CD4-positive, CD25-positive, alpha-beta regulatory T cell (primary cell): ENCODE results near the gene PRKD3. TPM values are rescaled to one million over a fixed set of nuclear protein-coding genes. Genes with fewer than 3 reads are reported as not detected.

Experiments
- ATAC-seq, 2 donors: fragments of 150-1000 bp; cut with Tn5 transposase; one replicate each; pipeline ENCODE4 v1.10.0; 2021; ENCODE audit warnings: low read depth in 2 of 2, moderate number of reproducible peaks in 2 of 2, moderate library complexity in 1 of 2
- DNase-seq, 3 donors: peaks; one replicate each; pipeline versions ENCODE4 v3.0.0 to v3.0.0-alpha.2; 2012 to 2022; ENCODE audit warnings: mixed read lengths in 1 of 3
- H3K27ac ChIP-seq: one replicate; pipeline ENCODE4 v1.7.0; 2013; ENCODE audit warnings: mild to moderate bottlenecking, low read length; ENCODE audit not compliant: insufficient read depth, poor library complexity, severe bottlenecking
- H3K27me3 ChIP-seq: one replicate; pipeline ENCODE4 v1.7.0; 2013; ENCODE audit warnings: low read length; ENCODE audit not compliant: control insufficient read depth, insufficient read depth
- H3K36me3 ChIP-seq: one replicate; pipeline ENCODE4 v1.7.0; 2013; ENCODE audit warnings: mild to moderate bottlenecking, low read length, moderate library complexity; ENCODE audit not compliant: control insufficient read depth, insufficient read depth
- H3K4me1 ChIP-seq: 2 replicates; pipeline ENCODE4 v1.7.0; 2013; ENCODE audit warnings: mild to moderate bottlenecking, low read length; ENCODE audit not compliant: insufficient read depth, control insufficient read depth, poor library complexity, severe bottlenecking
- H3K4me3 ChIP-seq: one replicate; pipeline ENCODE4 v1.7.0; 2013; ENCODE audit warnings: low read depth, mild to moderate bottlenecking, low read length, moderate library complexity
- H3K9me3 ChIP-seq, 2 experiments: 1 replicate in 1 of 2; 2 replicates in 1 of 2; pipeline ENCODE4 v1.7.0; 2013; ENCODE audit warnings: low read length in 2 of 2, mild to moderate bottlenecking in 1 of 2, moderate library complexity in 1 of 2; ENCODE audit not compliant: control insufficient read depth in 2 of 2
- H3K27ac Mint-ChIP-seq, 3 donors: one replicate each; pipeline ENCODE4 v1.8.0; 2020 to 2022; ENCODE audit warnings: mild to moderate bottlenecking in 3 of 3, mixed read lengths in 3 of 3, moderate library complexity in 2 of 3
- H3K27me3 Mint-ChIP-seq: one replicate; pipeline ENCODE4 v1.8.0; 2022; ENCODE audit warnings: mild to moderate bottlenecking, mixed read lengths
- H3K36me3 Mint-ChIP-seq: one replicate; pipeline ENCODE4 v1.8.0; 2020; ENCODE audit warnings: mixed read lengths
- H3K4me1 Mint-ChIP-seq, 4 donors: one replicate each; pipeline ENCODE4 v1.8.0; 2020 to 2022; ENCODE audit warnings: mixed read lengths in 4 of 4, mild to moderate bottlenecking in 1 of 4
- H3K4me3 Mint-ChIP-seq, 4 donors: one replicate each; pipeline ENCODE4 v1.8.0; 2020 to 2022; ENCODE audit warnings: mild to moderate bottlenecking in 4 of 4, mixed read lengths in 4 of 4, moderate library complexity in 3 of 4
- H3K9me3 Mint-ChIP-seq, 7 donors: one replicate each; pipeline ENCODE4 v1.8.0; 2020 to 2022; ENCODE audit warnings: mixed read lengths in 7 of 7, mild to moderate bottlenecking in 3 of 7, moderate library complexity in 2 of 7
- polyA plus RNA-seq, 4 donors: library from polyadenylated mRNA; unstranded; fragments of 300-500 nt; fragmentation: Illumina TruSeq; gene quantifications; one replicate each; pipeline ENCODE4 v1.2.3, GENCODE V29; 2021
- total RNA-seq: library from RNA; stranded (reverse); gene quantifications from one replicate; pipeline ENCODE4 v1.2.3, GENCODE V29; 2022

PRKD3 gene
- 19.7 TPM for total RNA-seq
- polyA plus RNA-seq: 10 to 100 TPM in 2 of 4 donors, 1 to 10 TPM in 2; 5.3 to 16.9 (median 12.2) TPM

DNA sequence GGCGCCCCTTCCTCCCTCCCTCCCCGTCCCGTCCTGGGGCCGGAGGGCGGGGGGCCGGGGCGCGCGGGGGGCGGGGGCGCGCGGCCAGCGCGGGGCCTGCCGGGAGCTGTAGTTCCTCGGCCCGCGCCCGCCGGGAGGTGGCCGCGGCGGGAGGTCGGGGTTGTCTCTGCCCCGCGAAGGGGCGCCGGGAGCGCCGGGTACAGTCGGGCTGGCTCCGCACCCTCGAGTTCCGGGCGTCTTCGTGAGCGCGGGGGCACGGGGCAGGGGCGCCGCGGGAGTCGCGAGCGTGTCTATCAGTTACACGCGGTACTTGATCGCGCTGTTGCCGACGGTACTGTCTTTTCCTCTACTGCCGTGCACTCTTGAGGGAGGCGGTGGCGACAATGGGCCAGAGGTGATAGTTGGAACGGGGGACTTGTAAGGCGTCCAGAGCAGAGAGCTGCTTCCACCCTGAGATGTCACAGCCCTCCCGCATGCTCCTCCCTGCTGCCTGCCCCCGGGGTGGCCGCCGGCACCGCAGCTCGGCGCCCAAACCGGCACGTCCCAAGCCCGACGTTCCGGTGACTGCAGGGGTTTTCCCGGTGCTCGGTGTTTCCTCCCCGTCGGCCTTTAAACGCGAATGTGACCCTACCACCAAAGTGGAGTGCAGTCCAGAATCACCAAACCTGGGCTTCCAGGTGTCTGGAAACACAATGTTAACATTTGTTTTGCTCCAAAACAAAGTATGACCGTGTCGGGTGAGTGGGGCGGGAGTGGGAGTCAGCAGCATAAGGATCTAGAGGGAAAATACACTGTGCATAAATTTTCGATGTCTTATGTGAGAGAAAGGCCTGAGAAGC is at the start of gene PRKD3:
Gene PRKD3 (minus strand): TSS at position 48 of the 839 bp plus-strand sequence. CDS start 8,309 bp downstream, outside the sequence.
- peaks cover 0 to 2% (median 0%) of the 10 kb centered on the region in 7 donors for H3K9me3 Mint-ChIP-seq
- peaks cover 17 to 39% (median 20%) of the 10 kb centered on the region in 4 donors for H3K4me1 Mint-ChIP-seq
- Histone ChIP-seq H3K36me3 (no peaks in the 10 kb centered on the region), H3K4me3 (peak within 1 kb of the TSS; percentile 93), H3K4me1 (peaks cover 29% of the 10 kb centered on the region), H3K27ac (peak within 1 kb of the TSS; percentile 42), H3K27me3 (peaks cover 16% of the 10 kb centered on the region), H3K9me3 (no peaks in the 10 kb centered on the region)
- H3K27ac Mint-ChIP-seq: peak within 1 kb of the TSS; percentile 94 to 98 (median 96)
- H3K27me3 Mint-ChIP-seq: peaks cover 51% of the 10 kb centered on the region
- no peaks in the 10 kb centered on the region for H3K36me3 Mint-ChIP-seq
- ATAC-seq (peak; percentile 60 to 82), DNase-seq (peak; percentile 36 to 68 (median 65))
- H3K4me3 Mint-ChIP-seq: peak within 1 kb of the TSS; percentile 95 to 99 (median 98)

DNA sequence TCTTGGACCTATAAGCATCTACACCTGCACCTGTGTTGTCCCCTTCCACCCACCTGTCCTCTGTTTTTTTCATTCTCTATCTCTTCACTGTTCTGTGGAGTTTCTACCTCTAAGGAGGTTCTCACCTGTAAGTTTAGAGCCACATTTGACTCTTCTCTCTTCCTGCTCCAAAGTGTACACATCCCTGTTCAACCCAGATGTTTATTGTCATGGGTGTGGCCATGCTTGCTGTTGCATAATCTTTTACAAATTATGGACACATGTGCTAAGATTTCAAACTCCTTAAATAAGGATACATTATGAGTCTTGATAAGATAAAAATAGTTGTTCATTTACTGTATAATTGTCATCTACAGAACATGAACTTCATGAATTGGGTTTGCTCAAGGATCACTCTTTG is 47.4 kb upstream of the PRKD3 start:
- peaks cover 11 to 26% (median 23%) of the 10 kb centered on the region in 4 donors for H3K4me1 Mint-ChIP-seq
- no peak overlapping the region for H3K4me3 Mint-ChIP-seq
- DNase-seq (no peak), ATAC-seq (no peak)
- H3K36me3 ChIP-seq: no peaks in the 10 kb centered on the region
- no peaks in the 10 kb centered on the region for H3K36me3 Mint-ChIP-seq
- peaks cover 77% of the 10 kb centered on the region for H3K27me3 Mint-ChIP-seq
- no peak overlapping the region for H3K27ac ChIP-seq
- peak overlapping the region in 1 of 3 donors; percentile 48 for H3K27ac Mint-ChIP-seq
- no peak overlapping the region for H3K4me3 ChIP-seq
- H3K27me3 ChIP-seq: peaks cover 34% of the 10 kb centered on the region
- peaks cover 14% of the 10 kb centered on the region for H3K4me1 ChIP-seq
- no peaks in the 10 kb centered on the region for H3K9me3 ChIP-seq
- H3K9me3 Mint-ChIP-seq: peaks cover 0 to 1% (median 0%) of the 10 kb centered on the region in 7 donors

DNA sequence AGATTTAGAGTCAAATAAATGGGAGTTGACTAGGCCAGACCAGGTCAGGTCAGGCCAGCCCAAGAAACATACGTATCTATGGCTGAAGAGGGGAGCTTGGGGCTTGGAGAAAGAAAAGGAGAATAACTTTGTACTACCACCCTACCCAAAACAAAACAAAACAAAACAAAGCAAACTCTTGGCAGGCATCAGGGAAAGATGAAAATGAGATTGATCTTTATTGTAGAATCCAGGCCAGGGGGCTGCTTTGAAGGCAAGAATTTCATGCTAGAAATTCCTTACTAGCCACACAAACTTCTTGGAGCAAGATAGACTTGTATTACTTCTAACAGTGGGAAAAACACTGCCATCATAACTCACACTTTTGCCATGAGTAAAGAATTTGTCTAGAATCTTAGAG is 46.0 kb upstream of the PRKD3 start:
- DNase-seq: no peak

DNA sequence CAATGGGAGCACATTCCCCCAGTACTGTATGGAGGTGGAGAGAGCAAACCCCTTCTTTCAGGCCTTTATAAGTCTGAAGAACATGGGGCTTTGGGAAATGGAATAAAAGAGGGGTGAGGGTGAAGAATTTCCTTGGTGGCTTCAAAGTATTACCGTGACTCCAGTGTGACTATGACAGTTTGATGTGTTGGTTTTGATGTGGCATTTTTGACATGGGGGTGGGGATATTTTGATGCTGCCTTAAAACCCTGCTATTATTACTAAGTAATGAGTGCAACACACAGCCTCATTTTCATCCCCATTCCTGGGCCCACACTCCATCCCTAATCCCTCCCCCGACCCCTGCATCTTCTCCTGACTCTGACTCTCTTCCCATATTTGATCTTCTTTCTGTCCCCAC is 43.4 kb upstream of the PRKD3 start:
- H3K9me3 Mint-ChIP-seq: peaks cover 0 to 3% (median 0%) of the 10 kb centered on the region in 7 donors
- H3K9me3 ChIP-seq: no peaks in the 10 kb centered on the region
- H3K4me1 ChIP-seq: no peaks in the 10 kb centered on the region
- H3K36me3 ChIP-seq: no peaks in the 10 kb centered on the region
- ATAC-seq (no peak), DNase-seq (peak in 1 of 3 donors; percentile 13)
- H3K27ac ChIP-seq: no peak overlapping the region
- no peak overlapping the region for H3K4me3 Mint-ChIP-seq
- peaks cover 27% of the 10 kb centered on the region for H3K27me3 ChIP-seq
- H3K27me3 Mint-ChIP-seq: peaks cover 49% of the 10 kb centered on the region
- no peak overlapping the region for H3K27ac Mint-ChIP-seq
- H3K4me3 ChIP-seq: no peak overlapping the region
- no peaks in the 10 kb centered on the region for H3K36me3 Mint-ChIP-seq
- H3K4me1 Mint-ChIP-seq: peaks cover 0 to 20% (median 11%) of the 10 kb centered on the region in 4 donors

More for the DNA sequence above, 46.0 kb upstream of the PRKD3 start:
- H3K4me1 ChIP-seq: peaks cover under 1% of the 10 kb centered on the region
- Mint-ChIP-seq H3K27ac (no peak overlapping the region), H3K4me1 (peaks cover under 1 to 21% (median 12%) of the 10 kb centered on the region in 4 donors), H3K9me3 (peaks cover 0 to 5% (median 0%) of the 10 kb centered on the region in 7 donors), H3K36me3 (no peaks in the 10 kb centered on the region), H3K27me3 (peaks cover 67% of the 10 kb centered on the region), H3K4me3 (no peak overlapping the region)
- H3K9me3 ChIP-seq: no peaks in the 10 kb centered on the region
- H3K27ac ChIP-seq: no peak overlapping the region
- no peaks in the 10 kb centered on the region for H3K36me3 ChIP-seq
- H3K27me3 ChIP-seq: peaks cover 41% of the 10 kb centered on the region
- no peak overlapping the region for H3K4me3 ChIP-seq
- ATAC-seq: no peak

DNA sequence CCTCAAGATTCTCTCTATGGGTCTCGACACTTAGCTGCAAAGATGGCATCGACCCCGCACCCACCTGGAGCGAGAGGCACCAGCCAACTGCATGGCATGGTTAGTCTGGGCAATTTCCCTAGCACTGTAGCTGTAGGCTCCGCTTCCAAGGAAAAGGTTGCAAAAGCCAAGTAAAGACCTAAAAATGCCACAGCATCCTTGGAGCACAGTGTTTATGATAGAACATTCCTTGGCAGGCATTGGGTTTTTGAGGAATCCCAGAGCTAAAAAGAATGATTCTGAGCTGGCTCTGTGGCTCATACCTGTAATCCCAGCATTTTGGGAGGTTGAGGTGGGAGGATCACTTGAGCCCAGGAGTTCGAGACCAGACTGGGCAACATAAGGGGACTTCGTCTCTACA is 42.7 kb upstream of the PRKD3 start:
- Mint-ChIP-seq H3K4me3 (no peak overlapping the region), H3K9me3 (peaks cover 0 to 3% (median 0%) of the 10 kb centered on the region in 7 donors), H3K4me1 (peaks cover 0 to 20% (median 11%) of the 10 kb centered on the region in 4 donors), H3K27ac (no peak overlapping the region), H3K36me3 (no peaks in the 10 kb centered on the region), H3K27me3 (peaks cover 52% of the 10 kb centered on the region)
- no peak overlapping the region for H3K4me3 ChIP-seq
- no peak overlapping the region for H3K27ac ChIP-seq
- no peaks in the 10 kb centered on the region for H3K36me3 ChIP-seq
- H3K9me3 ChIP-seq: no peaks in the 10 kb centered on the region
- no peaks in the 10 kb centered on the region for H3K4me1 ChIP-seq
- peaks cover 25% of the 10 kb centered on the region for H3K27me3 ChIP-seq
- DNase-seq (no peak), ATAC-seq (no peak)

DNA sequence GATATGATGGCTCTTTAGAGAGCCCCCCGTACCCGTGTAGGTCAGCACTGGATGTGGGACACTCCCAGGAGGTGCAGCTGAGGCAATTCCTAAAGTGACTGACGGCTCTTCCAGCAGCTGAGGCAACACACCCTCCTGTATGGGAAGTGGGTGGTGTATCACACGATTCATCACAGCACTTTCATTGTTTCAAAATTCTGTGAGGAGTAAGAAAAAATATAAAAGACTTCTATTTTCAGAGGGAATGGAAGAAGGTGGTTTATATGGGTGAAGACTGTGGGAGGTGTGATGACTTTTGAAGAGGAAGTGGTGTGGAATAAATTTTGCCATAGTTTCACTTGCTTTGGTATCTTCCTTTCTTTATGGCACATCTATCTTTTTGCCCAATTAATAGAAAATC is 42.1 kb upstream of the PRKD3 start:
- Mint-ChIP-seq H3K4me3 (no peak overlapping the region), H3K4me1 (peaks cover 0 to 20% (median 11%) of the 10 kb centered on the region in 4 donors), H3K9me3 (peaks cover 0 to 3% (median 0%) of the 10 kb centered on the region in 7 donors), H3K36me3 (no peaks in the 10 kb centered on the region), H3K27me3 (peaks cover 50% of the 10 kb centered on the region), H3K27ac (no peak overlapping the region)
- ATAC-seq (no peak), DNase-seq (no peak)
- Histone ChIP-seq H3K27ac (no peak overlapping the region), H3K36me3 (no peaks in the 10 kb centered on the region), H3K4me3 (no peak overlapping the region), H3K9me3 (no peaks in the 10 kb centered on the region), H3K4me1 (no peaks in the 10 kb centered on the region), H3K27me3 (peaks cover 20% of the 10 kb centered on the region)

DNA sequence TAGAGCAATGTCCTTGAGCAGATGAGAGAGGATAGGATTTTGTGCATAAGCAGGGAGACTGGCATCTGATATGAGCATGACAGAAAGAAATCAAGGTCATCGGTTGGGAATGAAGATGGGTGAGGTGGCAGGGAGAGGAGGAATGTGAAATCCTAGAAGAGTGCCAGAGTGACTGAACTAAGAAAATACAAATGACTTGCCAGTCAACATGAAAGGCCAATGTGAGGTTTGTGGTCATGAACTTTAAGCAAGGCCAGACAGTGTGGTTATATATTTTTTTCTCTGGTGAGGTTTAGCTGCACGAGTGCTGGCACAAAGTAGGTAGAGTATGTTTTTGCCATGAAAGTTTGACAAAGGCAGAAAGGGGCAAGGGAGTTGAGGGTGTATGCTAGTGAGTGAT is 41.0 kb upstream of the PRKD3 start:
- peaks cover 0 to 3% (median 0%) of the 10 kb centered on the region in 7 donors for H3K9me3 Mint-ChIP-seq
- Histone ChIP-seq H3K36me3 (no peaks in the 10 kb centered on the region), H3K9me3 (no peaks in the 10 kb centered on the region), H3K27ac (no peak overlapping the region), H3K4me3 (no peak overlapping the region), H3K4me1 (no peaks in the 10 kb centered on the region), H3K27me3 (peaks cover 22% of the 10 kb centered on the region)
- H3K27me3 Mint-ChIP-seq: peaks cover 49% of the 10 kb centered on the region
- no peak overlapping the region for H3K27ac Mint-ChIP-seq
- ATAC-seq: no peak
- H3K36me3 Mint-ChIP-seq: no peaks in the 10 kb centered on the region
- peaks cover 0 to 20% (median 11%) of the 10 kb centered on the region in 4 donors for H3K4me1 Mint-ChIP-seq
- no peak overlapping the region for H3K4me3 Mint-ChIP-seq
- peak in 1 of 3 donors; percentile 35 for DNase-seq
